HL-60 (cell line): ENCODE data around the gene CASP5.

Experiments
- CTCF ChIP-seq: IDR thresholded peaks from one replicate; pipeline ENCODE4 v1.5.1; 2011; ENCODE audit warnings: low read length, control low read depth, inconsistent platforms; ENCODE audit not compliant: insufficient read depth
- POLR2AphosphoS5 ChIP-seq: IDR thresholded peaks from 2 replicates; pipeline ENCODE4 v1.6.1; 2012; ENCODE audit warnings: low read depth
- REST ChIP-seq: IDR thresholded peaks from 2 replicates; pipeline ENCODE4 v1.6.1; 2012; ENCODE audit warnings: low read depth; ENCODE audit not compliant: insufficient replicate concordance
- SPI1 ChIP-seq: IDR thresholded peaks from 2 replicates; pipeline ENCODE4 v1.6.1; 2012; ENCODE audit warnings: low read depth, mild to moderate bottlenecking, borderline replicate concordance

- TF ChIP-seq CTCF: no peak
- TF ChIP-seq POLR2AphosphoS5: no peak
- TF ChIP-seq REST: no peak
- TF ChIP-seq SPI1: no peak
Observed at GRCh38 chr11:104967534-104968354, 55.2 kb downstream of the CASP5 start.
